GM12878 (cell line): ENCODE measurements around the gene BORCS6.

Experiments
- JUNB ChIP-seq: IDR thresholded peaks from 2 replicates; pipeline ENCODE4 v1.6.1; 2016; ENCODE audit warnings: antibody characterized with exemption, mild to moderate bottlenecking
- POLR2A ChIP-seq: IDR thresholded peaks from 2 replicates; pipeline ENCODE4 v1.6.1; 2011; ENCODE audit warnings: low read depth, mild to moderate bottlenecking, low read length

- TF ChIP-seq JUNB (no peak), POLR2A (no peak)
Observed at GRCh38 chr17:8167526-8167925, 22.5 kb downstream of the BORCS6 start.
